Measurements from ENCODE around the gene PRKCE.
A peak's percentile ranks its signal among the peaks of the same experiment; 100 is the strongest.

Gene PRKCE

DNA sequence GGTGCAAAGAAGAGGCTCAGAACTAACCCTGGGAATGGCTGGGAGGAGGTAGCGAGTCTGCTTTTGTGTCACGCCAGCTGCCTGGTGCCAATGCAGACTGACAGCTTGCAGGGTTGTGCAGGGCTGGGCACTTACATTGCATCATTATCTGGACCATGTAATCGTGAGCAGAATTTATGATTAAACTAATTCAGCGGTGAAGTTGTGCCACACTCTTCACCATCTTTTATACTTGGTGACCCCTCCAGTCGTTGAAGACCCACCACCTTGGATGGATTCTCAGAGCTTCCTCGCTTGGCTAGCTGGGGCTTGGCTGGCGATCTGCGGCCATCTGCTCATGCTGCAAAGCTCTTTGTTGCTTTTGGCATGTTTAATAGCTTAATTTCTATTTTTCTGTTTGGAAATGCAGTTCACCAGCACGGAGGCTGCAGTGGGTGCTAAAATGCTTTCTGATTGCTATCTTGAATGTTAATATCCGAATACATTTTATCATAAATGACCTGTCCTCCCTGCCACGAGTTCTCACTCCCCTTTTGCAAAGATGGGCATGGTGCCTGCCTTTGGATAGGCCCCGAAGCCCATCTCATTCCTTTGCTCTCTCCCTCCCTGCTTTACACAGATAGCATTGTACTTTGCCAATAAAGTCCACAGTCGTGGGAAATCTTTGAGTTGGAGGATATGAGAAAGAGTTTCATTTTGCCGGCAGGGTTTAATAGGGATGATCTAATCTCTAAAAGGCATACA lies 188.2 kb downstream of the PRKCE start:
- no peak for TF ChIP-seq ZNF274 (IDR thresholded peaks at IDR 0.05; ENCODE audit: low read depth, low read length)
- no peak overlapping the region; the same call in 1 of the 2 replicates for H3K4me3 ChIP-seq (ENCODE audit: low read length)

DNA sequence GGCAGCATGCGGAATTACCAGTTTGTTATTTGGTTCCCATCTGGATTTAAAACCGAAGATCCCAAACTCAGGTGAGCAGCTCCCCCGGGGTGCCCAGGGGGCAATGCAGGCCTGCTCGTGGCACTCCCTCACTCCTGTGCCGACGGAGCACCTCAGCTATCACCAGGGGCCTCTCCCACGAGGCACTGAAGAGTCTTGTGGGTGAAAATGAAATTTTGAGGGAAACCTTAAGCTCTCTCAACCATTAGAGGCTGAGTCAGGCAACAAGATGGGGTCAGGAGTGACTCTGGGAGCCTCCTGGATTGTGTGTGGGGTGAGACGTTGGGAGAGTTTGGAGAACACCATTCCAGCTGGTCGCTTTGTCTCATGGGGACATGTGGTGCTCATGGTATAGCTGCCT lies 189.0 kb downstream of the PRKCE start:
- TF ChIP-seq ZNF274 (IDR thresholded peaks at IDR 0.05; ENCODE audit: low read depth, low read length), result no peak

DNA sequence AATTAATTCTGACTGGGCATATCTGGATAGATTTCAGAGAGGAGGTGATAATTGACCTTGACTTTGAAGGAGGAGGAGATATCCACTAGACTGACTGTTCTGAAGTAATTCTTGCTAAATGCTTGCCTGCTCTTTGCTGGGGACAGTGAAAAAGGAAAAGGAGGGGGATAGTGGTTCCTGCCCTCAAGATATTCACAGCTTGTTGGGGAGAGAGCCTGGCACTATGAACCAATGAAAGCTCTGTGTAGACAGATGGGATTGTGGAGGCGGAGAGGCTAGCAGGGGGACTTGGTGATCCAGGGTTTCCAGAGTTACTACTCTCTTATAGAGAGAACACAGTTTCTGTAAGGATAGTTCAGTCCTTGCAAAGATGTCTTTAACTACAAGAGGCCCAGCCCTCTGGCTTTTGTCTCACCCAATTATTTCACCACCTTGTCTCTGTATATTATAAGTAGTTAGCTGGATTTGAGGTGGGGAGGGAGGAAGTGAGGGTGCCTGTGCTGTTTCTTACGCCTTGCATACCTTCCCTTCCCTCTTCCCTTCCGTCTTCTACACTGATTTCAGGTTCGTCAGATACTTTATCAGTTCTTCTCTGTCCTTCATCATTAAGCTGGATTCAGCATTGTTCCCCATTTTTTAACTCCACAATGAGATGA lies 190.4 kb downstream of the PRKCE start:
- H3K4me3 ChIP-seq (ENCODE audit: low read length), result no peak overlapping the region
- TF ChIP-seq ZNF274 (IDR thresholded peaks at IDR 0.05; ENCODE audit: low read depth, low read length), result no peak

More for the DNA sequence above, 189.0 kb downstream of the PRKCE start:
- H3K4me3 ChIP-seq (ENCODE audit: low read length), result no peak overlapping the region; the same call in 1 of the 2 replicates

DNA sequence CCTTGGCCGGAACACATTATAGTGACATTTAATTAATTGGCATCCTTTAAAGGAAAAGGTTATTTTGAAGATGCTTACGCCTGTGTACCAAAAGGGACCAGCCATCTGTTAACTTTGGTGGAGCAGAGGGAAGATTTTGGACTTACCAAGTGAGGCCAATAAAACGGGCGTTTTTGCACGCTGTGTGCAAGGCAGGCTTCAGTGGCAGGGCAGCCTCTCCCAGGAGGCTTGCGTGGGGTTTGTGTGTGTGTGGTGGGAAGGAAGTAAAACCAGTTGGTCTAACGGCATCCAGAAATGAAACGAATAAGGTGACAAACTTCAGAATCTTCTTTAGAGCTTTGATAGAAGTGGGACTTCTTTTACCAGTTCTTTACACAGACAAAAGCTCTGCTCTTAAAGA lies 191.7 kb downstream of the PRKCE start:
- peak overlapping the region; percentile 23; the same call in 1 of the 2 replicates for H3K4me3 ChIP-seq (ENCODE audit: low read length)
- no peak for TF ChIP-seq ZNF274 (IDR thresholded peaks at IDR 0.05; ENCODE audit: low read depth, low read length)

DNA sequence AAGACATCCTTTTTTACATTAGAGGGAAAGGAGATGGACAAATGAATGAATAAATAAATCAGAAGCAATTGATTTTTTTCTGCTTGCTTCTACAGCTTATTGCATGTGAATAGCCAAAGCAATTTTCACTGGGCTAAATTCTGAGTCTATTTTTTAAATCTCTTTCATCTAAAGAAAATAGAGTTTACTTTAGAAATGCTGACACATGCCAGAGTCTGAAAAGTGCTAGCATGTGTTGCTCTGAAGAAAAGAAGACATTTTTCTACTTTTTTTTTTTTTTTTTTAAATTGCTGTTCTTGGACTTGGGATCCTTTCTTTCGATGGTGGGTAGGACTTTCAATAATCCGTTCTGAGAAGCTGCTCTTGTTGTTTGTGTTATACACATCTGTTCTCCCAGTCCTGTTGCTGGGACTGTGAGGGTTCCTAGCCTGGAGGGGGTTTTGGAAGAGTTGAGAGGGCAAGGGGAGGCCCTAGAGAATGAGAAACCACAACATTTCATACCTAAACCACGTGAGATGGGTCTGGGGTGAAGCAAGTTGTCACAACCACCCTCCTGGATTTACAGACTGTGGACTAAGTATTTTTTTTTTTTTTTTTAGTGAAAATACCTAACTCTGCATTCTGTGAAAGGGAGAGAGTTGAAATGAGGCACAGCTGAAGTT lies 193.5 kb downstream of the PRKCE start:
- no peak for TF ChIP-seq ZNF274 (IDR thresholded peaks at IDR 0.05; ENCODE audit: low read depth, low read length)
- peak overlapping the region; percentile 15; the same call in 1 of the 2 replicates for H3K4me3 ChIP-seq (ENCODE audit: low read length)

DNA sequence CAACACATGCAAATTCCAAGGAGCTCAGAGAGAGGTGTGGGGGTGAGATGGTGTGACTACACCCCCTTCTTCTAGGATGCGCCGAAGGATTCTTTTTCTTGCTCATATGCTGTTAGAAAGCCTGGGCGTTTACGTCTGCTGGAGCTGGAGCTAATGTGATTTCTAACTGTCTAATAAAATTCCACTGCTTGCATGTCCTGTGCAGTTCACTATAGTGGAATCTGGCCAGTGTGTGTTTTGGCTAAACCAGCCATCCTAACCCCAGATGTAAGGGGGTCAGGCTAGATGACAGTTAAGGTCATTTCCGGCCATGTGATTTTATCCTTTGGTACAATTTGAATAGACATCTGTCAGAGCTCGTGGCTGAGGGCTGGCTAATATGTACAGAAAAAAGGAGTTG lies 194.1 kb downstream of the PRKCE start:
- no peak for TF ChIP-seq ZNF274 (IDR thresholded peaks at IDR 0.05; ENCODE audit: low read depth, low read length)
- peak overlapping the region; percentile 4; the same call in 1 of the 2 replicates for H3K4me3 ChIP-seq (ENCODE audit: low read length)

DNA sequence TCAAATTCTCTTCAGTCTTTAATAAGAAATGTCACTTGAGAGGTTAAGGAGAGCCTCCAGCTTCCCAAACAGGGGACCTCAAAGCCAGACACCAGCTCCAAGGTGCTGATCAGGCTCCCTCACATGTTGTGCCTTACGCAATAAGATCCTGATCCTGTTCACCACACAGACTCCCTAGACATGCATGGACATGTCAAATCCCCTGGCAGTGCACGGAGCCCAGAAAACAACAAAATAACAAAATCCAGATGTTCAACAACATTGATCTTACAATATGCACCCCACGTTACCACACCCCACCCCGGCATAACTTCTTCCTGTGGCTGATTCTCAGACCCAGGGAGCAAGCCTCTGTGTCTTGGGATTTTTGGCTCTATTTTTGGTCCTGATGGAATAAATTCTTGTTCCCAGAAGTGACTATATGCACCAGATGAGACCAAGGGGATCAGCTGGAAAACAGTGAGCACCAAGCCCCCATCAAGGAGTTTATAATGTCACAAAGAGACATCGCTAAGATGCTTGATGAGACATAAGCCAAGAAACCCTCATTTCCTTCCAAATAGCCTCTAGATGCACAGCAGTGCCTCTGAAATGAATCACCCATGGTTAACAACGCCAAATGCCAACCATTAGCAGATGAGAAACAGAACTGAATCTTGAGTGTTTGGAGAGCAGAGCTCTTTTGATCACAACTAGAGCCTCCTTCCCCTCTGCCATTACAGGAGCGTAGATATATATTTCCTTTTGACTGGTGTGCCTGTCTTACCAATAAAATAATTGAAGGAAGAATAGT lies 198.2 kb downstream of the PRKCE start:
- H3K4me3 ChIP-seq (ENCODE audit: low read length), result no peak overlapping the region
- TF ChIP-seq ZNF274 (IDR thresholded peaks at IDR 0.05; ENCODE audit: low read depth, low read length), result no peak

DNA sequence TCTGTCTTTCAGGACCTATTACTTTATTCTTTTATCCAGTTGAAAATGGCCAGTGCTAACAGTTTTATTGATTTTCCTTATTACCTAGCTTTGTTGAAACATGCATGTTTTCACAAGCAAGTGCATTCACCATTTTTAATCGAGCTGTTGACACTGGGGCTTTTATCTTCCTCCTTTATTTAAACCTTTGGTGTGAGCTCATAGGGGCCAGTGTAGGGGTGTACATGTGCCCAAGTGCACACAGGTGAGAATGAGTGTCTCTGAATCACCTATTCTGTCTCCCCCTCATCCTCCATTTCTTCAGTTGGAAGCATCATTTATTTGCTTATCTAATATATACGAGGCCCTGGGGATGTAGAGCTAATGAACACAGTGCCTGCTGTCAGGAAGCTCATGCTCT lies 199.1 kb downstream of the PRKCE start:
- H3K4me3 ChIP-seq (ENCODE audit: low read length), result no peak overlapping the region
- no peak for TF ChIP-seq ZNF274 (IDR thresholded peaks at IDR 0.05; ENCODE audit: low read depth, low read length)

DNA sequence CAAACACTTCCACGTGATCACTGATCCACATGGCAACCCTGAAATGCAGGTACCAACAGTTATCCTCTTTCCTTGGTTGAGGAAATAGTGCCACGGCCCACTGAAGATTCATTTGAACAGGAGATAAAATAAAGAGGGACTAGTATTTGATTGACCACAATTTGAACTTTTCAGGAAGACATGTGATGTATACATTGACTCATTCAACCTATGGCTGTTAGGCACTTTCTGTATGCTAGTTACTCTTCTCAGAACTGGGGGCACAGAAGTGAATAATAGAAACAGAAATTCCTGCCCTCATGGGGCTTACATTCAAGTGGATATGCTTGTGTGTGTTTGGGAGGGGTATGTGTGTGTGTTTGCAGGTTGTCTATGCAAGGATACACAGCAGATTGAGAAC lies 199.6 kb downstream of the PRKCE start:
- no peak for TF ChIP-seq ZNF274 (IDR thresholded peaks at IDR 0.05; ENCODE audit: low read depth, low read length)
- no peak overlapping the region for H3K4me3 ChIP-seq (ENCODE audit: low read length)

DNA sequence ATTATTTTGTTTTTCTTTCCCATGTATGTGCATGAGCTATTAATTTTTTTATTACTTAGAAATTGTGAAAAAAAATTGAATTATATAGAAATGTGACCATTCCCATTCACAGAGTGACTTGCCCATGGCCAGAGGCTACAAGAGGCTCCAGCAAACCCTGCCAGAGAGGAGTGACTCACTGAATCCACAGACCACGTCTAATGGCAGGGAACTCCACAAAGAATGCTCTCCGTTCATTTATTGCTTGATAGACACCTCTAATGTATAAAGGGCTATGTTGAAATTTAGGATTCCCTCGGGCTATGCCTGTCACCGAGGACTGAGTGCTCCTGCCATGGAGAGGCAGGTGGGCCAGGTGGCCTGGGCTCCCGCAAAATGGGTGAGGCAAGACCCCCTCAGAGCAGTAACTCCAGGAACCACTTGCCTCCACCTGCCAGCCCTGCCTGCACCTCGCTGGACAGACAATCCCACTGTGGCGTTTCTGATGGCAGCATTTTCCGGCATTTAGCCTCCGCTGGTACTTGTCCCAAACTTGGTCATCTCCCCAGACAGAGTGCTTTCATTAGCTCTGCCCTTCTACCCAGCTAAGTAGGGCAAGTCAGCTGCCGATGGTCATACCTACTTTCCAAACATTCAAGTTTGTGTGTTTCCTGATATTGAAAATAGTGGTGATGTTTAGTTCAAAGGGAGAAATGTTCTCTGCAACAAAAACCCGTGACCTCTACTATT lies 200.3 kb downstream of the PRKCE start:
- no peak for TF ChIP-seq ZNF274 (IDR thresholded peaks at IDR 0.05; ENCODE audit: low read depth, low read length)
- no peak overlapping the region for H3K4me3 ChIP-seq (ENCODE audit: low read length)

DNA sequence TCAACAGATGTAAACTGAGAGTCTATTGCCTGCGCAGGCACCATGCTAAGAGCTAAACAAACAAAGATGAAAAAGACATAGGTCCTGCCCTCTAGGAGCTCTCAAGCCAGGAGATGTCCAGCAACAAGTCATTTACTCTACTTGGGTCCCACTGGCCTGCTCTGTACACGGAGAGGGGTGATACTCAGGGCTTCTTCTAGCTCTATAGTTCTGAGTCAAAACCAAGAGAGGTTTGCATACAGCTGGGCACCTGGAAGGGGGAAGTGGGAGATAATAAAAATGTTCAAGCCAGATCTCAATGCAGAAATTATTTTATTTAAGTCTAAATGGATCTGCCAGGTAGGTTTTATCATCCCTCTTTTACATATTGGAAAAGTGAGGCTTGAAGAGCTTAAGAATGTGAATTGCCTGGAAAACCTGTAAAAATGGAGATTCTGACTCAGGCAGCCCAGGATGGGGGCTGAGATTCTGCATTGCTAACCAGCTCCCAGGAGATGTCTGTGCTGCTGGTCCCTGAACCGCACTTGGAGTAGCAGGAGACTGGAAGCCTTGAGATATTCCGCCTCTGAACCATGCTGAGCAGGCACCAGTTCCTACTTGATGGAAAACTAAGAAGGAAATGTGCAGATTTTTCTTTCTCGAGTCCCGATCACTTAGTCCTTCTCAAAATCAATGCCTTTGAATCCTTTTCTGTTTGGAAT lies 201.1 kb downstream of the PRKCE start:
- no peak for TF ChIP-seq ZNF274 (IDR thresholded peaks at IDR 0.05; ENCODE audit: low read depth, low read length)
- H3K4me3 ChIP-seq (ENCODE audit: low read length), result no peak overlapping the region

DNA sequence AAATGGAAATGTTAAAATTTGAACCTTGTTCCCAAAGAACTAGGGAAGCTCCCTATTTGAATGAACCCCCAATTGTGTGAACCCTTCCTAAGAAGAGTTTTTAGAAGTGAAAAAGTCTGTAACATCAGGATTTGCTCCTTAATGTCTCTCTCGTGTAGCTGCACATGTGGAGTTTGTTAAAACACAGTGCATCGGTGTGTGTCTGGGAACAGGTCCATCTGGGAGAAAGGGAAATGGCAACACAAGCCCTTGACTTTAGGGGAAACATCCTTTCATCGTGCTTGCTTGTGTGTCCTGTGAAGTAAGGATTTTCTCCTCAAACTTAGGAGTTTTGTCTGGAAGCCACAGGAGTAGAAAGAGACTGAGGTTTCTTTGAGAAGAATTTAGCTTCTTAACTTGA lies 203.9 kb downstream of the PRKCE start:
- no peak for TF ChIP-seq ZNF274 (IDR thresholded peaks at IDR 0.05; ENCODE audit: low read depth, low read length)
- no peak overlapping the region for H3K4me3 ChIP-seq (ENCODE audit: low read length)

Measured in GM08714 (cell line).